Dermis microvascular lymphatic vessel endothelial cell (primary cell): ENCODE results near the gene LRCH3. TPM values are rescaled to one million over a fixed set of nuclear protein-coding genes. Genes with fewer than 3 reads are reported as not detected.

Experiments
- DNase-seq, 2 donors: peaks; one replicate each; pipeline versions ENCODE4 v3.0.0 to v3.0.0-alpha.2; 2010; ENCODE audit warnings: low read depth in 2 of 2
- total RNA-seq: library from RNA; depleted of rRNA; stranded (reverse); fragments of >200 nt; gene quantifications from 2 replicates; pipeline ENCODE4 v1.2.1, GENCODE V29; 2014

LRCH3 gene
- 60.5 and 74.2 TPM in 2 replicates for total RNA-seq

DNA sequence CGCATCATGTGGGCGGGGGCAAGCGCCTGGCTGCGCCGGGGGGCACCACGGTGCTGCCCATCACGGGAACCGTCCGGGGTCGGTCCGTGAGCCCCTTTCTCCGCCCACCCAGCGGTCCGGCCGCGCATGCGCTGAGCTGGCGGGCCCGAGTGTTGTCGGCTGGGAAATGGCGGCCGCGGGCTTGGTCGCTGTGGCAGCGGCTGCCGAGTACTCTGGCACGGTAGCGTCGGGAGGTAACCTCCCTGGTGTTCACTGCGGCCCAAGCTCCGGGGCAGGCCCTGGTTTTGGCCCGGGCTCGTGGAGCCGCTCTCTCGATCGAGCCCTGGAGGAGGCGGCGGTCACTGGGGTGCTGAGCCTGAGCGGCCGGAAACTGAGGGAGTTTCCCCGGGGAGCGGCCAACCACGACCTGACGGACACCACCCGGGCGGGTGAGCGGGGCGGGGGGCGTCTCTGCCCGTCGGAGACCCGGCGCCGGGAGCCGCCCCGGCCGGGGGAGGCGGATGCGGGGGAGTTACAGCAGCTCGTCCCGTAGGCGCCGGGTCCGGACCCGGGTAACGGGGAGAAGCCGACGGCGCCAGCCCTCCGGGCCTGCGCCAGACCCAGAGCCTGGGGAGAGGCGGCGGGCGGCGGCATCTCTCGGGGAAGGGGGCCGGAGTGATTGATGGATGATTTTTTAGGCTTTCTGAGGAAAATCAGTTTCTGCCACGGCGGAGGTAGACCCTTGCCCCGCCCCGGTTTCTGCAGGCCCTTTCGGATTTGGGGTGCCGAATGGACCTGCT lies at the start of gene LRCH3:
Gene LRCH3 (plus strand): TSS at position 142 of the 779 bp plus-strand sequence. CDS start 25 bp downstream, at position 167.
- DNase-seq: peak; percentile 52 to 85

- DNase-seq: no peak
Measured at GRCh38 chr3:197742787-197743186, 48.3 kb upstream of the LRCH3 start.

- no peak for DNase-seq
Measured at GRCh38 chr3:197746209-197746608, 44.8 kb upstream of the LRCH3 start.

DNA sequence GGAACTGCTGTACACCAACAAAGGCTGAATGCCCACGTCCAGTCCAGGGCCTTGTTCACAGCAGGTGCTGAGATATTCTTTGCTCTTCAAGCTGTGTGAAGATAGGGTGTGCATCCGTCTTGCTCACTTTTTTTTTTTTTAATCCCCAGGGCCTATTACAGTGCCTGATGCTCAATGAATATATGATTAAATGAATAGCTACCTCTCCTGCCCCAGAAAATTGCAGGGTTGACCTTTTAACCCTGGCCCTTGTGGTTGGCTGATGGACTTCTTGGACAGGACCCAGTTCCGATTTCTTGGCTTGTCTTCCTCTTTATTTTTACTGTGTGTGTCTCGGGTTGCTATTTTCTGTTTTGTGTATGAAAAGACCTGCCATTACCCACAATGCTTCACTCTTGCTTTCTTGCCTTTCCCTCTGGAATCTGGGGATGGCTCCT lies 44.2 kb upstream of the LRCH3 start:
- no peak for DNase-seq

DNA sequence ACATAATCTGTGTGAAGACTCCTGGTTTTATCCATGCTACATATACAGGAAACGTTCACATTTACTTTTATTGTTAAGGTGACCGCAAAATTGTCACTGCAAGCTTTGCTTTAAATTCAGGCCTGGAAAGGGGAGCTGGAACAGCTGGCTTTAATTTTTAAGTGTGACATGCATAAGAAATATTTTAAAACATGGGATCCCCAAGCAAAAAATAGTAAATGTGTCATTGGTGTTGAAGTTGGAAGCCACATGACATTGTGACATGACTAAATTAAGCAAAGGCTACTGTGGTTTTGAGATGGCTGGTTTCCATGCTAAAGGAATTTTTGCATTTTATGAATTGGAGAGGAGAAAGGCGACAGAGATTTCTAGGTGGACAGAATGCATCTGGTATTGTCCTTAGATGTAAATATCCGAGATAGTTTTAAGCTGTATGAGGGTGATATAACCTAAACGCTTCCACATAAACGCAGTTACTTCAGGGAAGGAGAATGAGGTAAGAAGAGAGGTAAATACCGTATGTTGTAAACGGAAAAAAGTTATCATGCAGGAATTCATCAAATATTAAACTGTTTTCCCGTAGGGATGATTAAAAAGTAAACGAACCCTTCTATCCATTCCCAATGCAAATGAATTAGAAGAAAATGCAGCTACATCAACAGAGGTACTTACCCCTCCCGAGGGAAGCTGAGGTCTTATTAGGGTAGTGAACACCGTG lies 42.3 kb upstream of the LRCH3 start:
- DNase-seq: no peak

DNA sequence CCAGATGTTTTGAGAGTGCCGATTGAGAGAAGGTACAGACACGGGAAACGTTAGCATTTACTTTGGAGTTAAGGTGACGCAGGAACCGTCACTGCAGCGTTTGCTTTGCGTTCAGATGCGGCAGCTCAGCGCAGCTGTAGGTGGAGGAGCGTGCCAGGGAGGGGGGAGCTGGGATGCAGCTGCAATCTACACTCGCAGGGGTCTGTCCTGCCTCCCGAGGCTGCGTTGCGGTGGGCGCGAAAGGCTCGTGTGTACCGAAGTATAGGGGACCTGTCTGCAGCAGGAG lies 41.8 kb upstream of the LRCH3 start:
- peak in 1 of 2 donors; percentile 61 for DNase-seq

DNA sequence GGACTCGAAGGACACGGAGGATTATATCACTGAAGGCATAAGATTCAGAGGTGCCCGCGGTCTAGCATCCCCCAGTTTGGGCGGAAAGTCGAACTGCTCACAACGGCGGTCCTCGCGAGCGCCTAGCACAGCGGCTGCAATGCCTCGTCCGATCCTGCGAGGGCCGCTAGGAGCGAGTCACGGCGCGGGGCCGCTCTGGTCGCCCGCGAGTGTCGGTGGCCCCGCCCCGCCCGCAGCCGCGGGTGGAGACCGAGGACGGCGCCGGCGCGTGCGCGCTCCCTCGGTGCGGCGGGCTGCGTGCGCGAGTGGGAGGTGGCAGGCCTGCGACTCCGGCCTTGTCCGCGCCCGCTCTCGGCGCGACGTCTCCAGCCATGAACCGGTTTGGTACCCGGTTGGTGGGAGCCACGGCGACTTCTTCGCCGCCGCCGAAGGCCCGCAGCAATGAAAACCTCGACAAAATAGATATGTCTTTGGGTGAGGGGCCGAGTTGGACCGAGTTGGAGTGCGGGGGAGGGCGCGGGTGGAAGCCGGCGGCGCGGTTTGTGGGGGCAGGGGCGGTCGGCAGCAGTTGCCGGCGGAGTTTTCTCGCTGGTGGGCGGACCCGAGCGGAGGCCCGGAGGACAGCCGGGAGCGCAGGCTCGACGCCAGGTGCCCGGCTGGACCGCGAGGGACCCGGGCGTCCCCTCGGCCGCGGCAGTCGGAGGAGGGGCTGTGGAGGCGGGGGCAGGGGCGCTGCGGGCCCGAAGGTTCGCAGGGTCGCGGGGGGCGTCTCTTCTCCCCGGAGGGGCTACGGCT lies 41.3 kb upstream of the LRCH3 start, which contains the start of gene FYTTD1:
Gene FYTTD1 (plus strand): TSS at position 283 of the 795 bp plus-strand sequence. CDS start 89 bp downstream, at position 372.
- DNase-seq: peak; percentile 61 to 88

- peak in 1 of 2 donors; percentile 81 for DNase-seq
Measured at GRCh38 chr3:197750396-197750831, 40.6 kb upstream of the LRCH3 start.

- peak in 1 of 2 donors; percentile 37 for DNase-seq
Measured at GRCh38 chr3:197750858-197751737, 40.0 kb upstream of the LRCH3 start.

GRCh38 chr3:197752107-197752506 lies 38.9 kb upstream of the LRCH3 start:
- no peak for DNase-seq

DNA sequence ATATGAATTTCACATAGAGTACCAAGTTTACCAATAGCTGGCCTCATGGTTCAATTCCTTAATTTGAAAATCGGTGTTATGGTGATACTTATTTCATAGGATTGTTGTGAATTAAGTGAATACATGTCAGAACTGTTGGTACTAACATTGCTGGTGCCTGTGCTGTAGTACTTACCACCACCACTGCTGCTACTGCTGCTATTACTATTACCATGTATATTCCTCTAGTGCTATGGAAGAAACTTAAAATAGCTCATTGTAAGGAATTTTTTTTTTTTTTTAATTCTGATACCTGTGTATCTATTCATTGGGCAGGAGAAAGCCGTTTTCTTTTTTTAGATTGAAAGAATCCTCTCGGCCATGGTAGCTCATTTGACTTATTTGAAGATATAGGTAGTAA lies 37.8 kb upstream of the LRCH3 start:
- no peak for DNase-seq

- no peak for DNase-seq
Measured at GRCh38 chr3:197756704-197757103, 34.4 kb upstream of the LRCH3 start.

DNA sequence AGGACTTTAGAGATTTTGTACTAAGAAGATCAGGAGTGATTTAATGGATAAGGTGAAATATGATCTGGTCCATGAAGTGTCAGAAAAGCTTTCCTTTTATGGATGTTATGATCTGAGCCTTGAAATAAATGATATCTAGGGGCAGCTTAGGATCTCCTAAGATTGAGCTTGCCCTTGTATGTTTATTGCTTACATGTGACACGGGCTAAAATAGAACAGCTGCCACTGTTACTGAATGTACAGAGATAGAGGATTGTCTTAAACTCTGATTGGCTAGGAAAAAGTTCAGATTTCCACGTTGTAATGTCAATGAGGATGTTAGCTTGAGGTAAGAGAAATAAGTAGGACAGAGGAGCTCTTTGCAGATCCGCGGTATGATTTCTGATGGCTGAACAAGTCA lies 32.5 kb upstream of the LRCH3 start:
- no peak for DNase-seq

DNA sequence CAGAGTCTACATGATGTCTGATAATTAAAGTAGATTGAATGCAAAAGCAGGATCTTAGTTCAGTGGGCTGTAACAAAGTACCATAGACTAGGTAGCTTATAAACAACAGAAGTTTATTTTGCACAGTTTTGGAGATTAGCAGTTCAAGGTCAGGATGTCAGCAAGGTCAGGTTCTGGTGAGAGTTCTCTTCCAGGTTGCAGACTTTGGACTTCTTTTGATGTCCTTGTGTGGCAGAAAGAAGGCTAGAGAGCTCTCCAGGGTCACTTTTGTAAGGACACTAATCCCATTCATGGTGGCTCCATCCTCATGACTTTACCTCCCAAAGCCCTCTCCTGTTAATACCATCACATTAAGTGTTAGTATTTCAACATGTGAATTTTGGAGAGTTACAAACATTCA lies 29.3 kb upstream of the LRCH3 start:
- DNase-seq: no peak

- no peak for DNase-seq
Measured at GRCh38 chr3:197775317-197775716, 15.7 kb upstream of the LRCH3 start.

GRCh38 chr3:197782230-197782629 lies 8.8 kb upstream of the LRCH3 start:
- DNase-seq: no peak

DNA sequence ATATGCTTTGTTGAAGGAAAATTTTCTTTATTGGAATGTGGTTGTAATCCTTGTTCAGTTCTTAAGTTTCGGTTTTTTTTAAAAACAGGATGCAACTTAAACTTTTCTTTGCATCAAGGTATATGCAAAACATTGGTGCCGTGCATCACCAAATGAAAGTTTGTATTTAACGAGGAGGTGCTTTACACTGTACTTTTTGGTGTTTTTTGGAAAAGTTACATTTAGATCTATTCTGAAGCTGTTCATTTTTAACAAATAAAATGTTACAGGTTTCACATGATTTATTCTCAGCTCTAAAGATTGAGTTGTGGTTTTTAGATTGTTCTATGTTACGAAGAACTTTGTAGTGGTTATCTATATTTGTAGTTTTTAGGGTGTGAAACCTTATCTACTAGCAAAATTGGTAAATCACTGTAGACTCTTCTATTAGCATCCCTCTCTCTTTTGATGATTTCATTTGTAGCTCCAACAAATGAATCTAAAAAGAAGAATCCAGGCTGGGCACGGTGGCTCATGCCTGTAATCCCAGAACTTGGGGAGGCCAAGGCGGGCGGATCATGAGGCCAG lies 7.0 kb upstream of the LRCH3 start:
- no peak for DNase-seq

DNA sequence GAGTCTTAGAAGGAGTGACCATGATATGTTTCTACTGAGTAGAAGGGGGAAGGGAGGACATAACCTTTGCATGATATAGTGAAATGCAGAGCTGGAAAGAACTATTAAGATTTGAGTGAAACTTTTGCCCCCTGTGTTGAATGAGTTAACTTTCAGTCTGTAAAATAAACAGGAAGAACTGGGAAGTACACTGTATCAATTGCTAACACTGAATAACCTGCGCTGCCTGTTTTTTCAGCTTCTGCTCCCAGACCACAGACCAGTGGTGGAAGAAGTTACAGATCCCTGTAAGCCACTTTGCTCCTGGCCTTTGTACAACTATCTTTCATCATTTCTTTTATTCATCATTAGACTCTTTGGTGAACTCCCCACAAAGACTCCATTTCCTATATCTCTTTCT lies 3.6 kb upstream of the LRCH3 start:
- DNase-seq: peak in 1 of 2 donors; percentile 46

- no peak for DNase-seq
Measured at GRCh38 chr3:197789309-197789708, 1.7 kb upstream of the LRCH3 start.

DNA sequence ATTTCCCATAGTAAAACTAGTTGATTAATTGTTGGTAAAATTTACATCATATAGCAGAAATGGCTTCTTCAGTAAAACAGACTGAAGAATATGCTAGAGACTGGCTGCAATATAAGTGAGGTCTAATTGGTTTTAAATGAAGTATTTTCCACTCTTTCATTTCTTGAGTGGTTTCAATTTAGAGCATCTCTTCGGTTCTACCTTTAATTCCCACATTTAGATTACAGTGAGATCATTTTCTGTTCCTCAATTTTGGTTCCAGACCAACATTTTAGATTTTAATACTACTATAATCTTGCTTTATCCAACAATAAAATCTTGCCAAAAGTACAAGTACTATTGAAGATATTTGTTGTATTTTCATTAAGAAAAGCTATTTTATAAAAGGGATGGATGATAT lies 1.0 kb upstream of the LRCH3 start:
- no peak for DNase-seq
